Transverse colon (tissue), 4 donors: Measurements from ENCODE around the gene SKOR2. TPM values are rescaled to one million over a fixed set of nuclear protein-coding genes. Genes with fewer than 3 reads are reported as not detected.

Experiments
- DNase-seq: peaks from one replicate; pipeline ENCODE4 v3.0.0-alpha.2; 2019
- H3K27ac ChIP-seq, 4 donors: fragments of 200-600 bp; sonication (generic); 2 replicates each; pipeline ENCODE4 v1.5.1; 2016 to 2018; ENCODE audit warnings: inconsistent platforms in 4 of 4
- H3K27me3 ChIP-seq: fragments of 200-600 bp; sonication (generic); 2 replicates; pipeline ENCODE4 v1.5.1; 2017; ENCODE audit warnings: inconsistent platforms
- H3K36me3 ChIP-seq, 4 donors: fragments of 200-600 bp; sonication (generic); 2 replicates each; pipeline ENCODE4 v1.5.1; 2017 to 2019; ENCODE audit warnings: inconsistent platforms in 4 of 4
- H3K4me1 ChIP-seq, 4 donors: fragments of 200-600 bp; sonication (generic); 2 replicates each; pipeline ENCODE4 v1.5.1; 2017 to 2020; ENCODE audit warnings: inconsistent platforms in 4 of 4
- H3K4me3 ChIP-seq, 4 donors: fragments of 200-600 bp; sonication (generic); 1 replicate in 1 of 4; 2 replicates in 3 of 4; pipeline versions ENCODE4 v1.5.1 to v1.6.1; 2017 to 2019; ENCODE audit warnings: inconsistent platforms in 4 of 4
- H3K9me3 ChIP-seq, 2 donors: fragments of 200-600 bp; sonication (generic); 2 replicates each; pipeline ENCODE4 v1.5.1; 2017 to 2019; ENCODE audit warnings: inconsistent platforms in 2 of 2
- EP300 ChIP-seq: sonication (generic); formaldehyde crosslinking; IDR thresholded peaks from one replicate; pipeline ENCODE4 v1.6.1; 2017; ENCODE audit warnings: antibody characterized with exemption, low read depth
- POLR2A ChIP-seq: fragments of 450-650 bp; IDR thresholded peaks from one replicate; pipeline ENCODE4 v1.6.1; 2016; ENCODE audit warnings: antibody characterized with exemption, mild to moderate bottlenecking, moderate library complexity
- POLR2AphosphoS5 ChIP-seq, 3 donors: sonication (generic); formaldehyde crosslinking; IDR thresholded peaks; one replicate each; pipeline ENCODE4 v1.6.1; 2016; ENCODE audit warnings: antibody characterized with exemption in 3 of 3
- WGBS, 2 donors: methylation state at CpG; one replicate each; pipeline ENCODE4 v1.1.5; 2018; ENCODE audit warnings: low coverage in 1 of 2; 5-methylcytosine and 5-hydroxymethylcytosine counted together
- in situ Hi-C, 4 donors: fragments of 200-750 bp; cut with MboI; loops; one replicate each; pipeline versions ENCODE4 v1.15.0 to v1.15.1; 2017; ENCODE audit warnings: low sequenced_read_pairs in 3 of 4, low pct_ligation_motif_present in 1 of 4, low pct_unique_long_range_greater_than_20kb in 1 of 4
- intact Hi-C: fragments of 100-400 bp; cut with DNase I; formaldehyde crosslinking; loops from one replicate; pipeline ENCODE4 v1.15.1; 2023; ENCODE audit warnings: low total_unique reads
- total RNA-seq, 4 donors: library from RNA; depleted of rRNA; stranded (reverse); fragments of >200 nt; gene quantifications; one replicate each; pipeline ENCODE4 v1.1.0, GENCODE V29; 2016
- TF ChIP-seq, protein P1 (sequence below), 5 experiments: fragments of 200-600 bp in 3 of 5; fragments of 450-650 bp in 2 of 5; sonication (generic) in 3 of 5; IDR thresholded peaks; 1 replicate in 2 of 5; 2 replicates in 3 of 5; pipeline ENCODE4 v1.5.1; 2016 to 2017; ENCODE audit warnings: antibody characterized with exemption in 5 of 5, inconsistent platforms in 3 of 5, mild to moderate bottlenecking in 2 of 5, moderate library complexity in 1 of 5

The SKOR2 gene
- total RNA-seq, 4 donors from 2014 or later: not detected

DNA sequence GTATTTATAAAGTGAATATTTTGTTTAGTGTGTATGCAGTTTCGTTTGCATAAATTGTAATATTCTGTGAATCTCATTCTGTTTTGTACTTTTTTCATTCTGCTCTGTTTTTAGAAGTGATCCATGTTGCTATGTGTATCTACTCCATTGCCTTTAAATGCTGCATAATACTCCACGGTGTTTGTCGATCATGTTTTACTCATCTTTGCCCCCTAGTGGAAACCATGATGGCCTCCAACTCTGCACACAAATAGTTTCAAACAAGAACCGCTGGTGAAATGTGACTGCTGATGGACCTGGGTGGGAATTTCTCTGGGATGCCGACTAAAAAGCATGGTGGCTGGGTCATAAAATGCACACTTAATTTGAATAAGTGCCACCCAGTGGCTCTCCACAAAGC lies 32.0 kb upstream of the SKOR2 start:
- no peak overlapping the region for H3K27ac ChIP-seq
- peaks cover 5% of the 10 kb centered on the region for H3K27me3 ChIP-seq
- TF ChIP-seq POLR2A (no peak), POLR2AphosphoS5 (IDR thresholded peaks at IDR 0.05) (no peak), EP300 (no peak)
- TF ChIP-seq, protein P1, sequence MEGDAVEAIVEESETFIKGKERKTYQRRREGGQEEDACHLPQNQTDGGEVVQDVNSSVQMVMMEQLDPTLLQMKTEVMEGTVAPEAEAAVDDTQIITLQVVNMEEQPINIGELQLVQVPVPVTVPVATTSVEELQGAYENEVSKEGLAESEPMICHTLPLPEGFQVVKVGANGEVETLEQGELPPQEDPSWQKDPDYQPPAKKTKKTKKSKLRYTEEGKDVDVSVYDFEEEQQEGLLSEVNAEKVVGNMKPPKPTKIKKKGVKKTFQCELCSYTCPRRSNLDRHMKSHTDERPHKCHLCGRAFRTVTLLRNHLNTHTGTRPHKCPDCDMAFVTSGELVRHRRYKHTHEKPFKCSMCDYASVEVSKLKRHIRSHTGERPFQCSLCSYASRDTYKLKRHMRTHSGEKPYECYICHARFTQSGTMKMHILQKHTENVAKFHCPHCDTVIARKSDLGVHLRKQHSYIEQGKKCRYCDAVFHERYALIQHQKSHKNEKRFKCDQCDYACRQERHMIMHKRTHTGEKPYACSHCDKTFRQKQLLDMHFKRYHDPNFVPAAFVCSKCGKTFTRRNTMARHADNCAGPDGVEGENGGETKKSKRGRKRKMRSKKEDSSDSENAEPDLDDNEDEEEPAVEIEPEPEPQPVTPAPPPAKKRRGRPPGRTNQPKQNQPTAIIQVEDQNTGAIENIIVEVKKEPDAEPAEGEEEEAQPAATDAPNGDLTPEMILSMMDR (IDR thresholded peaks at IDR 0.05): peak in 4 of 5 experiments; percentile 16 to 33 (median 22)
- intact Hi-C loops (no loop called here), in situ Hi-C loops (no loop called here)
- no peaks in the 10 kb centered on the region for H3K36me3 ChIP-seq
- no peak for DNase-seq
- H3K4me1 ChIP-seq: no peaks in the 10 kb centered on the region
- no peaks in the 10 kb centered on the region for H3K9me3 ChIP-seq
- 33 to 34% methylated on average over 5 of the region's 5 CpGs for WGBS, 2 donors
- H3K4me3 ChIP-seq: no peak overlapping the region

DNA sequence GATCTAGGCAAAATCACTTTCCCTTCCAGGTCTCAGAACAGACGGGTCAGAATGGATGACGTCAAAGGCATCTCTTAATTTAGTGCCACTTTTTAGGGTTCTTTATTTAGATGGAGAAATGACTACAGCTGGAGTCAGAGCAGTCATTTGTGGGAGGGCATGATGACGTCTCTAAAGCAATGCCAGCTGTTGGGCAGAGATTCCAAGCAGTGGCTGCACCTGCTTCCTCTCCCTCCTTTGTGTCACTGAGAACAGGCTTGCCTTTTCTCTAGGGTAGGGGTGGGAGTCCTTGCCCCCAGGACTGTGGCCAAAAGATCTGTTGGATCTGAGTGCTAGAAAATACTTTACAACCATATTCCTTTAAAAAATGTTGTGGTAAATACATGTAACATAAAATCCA lies 28.7 kb upstream of the SKOR2 start:
- H3K36me3 ChIP-seq: no peaks in the 10 kb centered on the region
- in situ Hi-C loops: no loop called here
- intact Hi-C loops: no loop called here
- H3K4me3 ChIP-seq: no peak overlapping the region
- WGBS, 2 donors: 51% methylated on average over 3 of the region's 3 CpGs; no CpG with 5 or more reads in 1 of the 2 donors
- no peaks in the 10 kb centered on the region for H3K4me1 ChIP-seq
- TF ChIP-seq POLR2AphosphoS5 (IDR thresholded peaks at IDR 0.05) (no peak), POLR2A (no peak)
- TF ChIP-seq, protein P1 (IDR thresholded peaks at IDR 0.05): no peak
- no peak for DNase-seq
- H3K27ac ChIP-seq: no peak overlapping the region
- no peaks in the 10 kb centered on the region for H3K9me3 ChIP-seq
- peaks cover 5% of the 10 kb centered on the region for H3K27me3 ChIP-seq

DNA sequence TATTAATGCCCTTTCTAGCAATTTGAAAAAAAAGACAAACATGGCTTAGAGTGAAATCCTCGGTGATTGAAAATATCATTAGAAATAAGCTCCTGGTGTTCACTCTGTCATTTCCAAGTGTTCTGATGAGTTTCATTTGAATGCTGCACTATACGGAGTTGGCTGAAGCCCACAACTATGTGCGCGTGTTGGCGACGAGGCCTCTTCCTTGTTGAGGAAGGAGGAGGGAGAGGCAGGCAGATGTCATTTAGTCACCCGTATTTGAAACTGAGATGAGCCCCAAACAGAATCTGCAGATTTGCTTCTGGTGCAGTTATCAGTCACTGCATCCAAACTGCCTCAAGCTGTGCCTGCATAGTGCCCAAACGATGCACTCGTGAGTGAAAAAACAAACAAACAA lies 23.5 kb upstream of the SKOR2 start:
- TF ChIP-seq EP300 (no peak), POLR2AphosphoS5 (IDR thresholded peaks at IDR 0.05) (no peak), POLR2A (no peak)
- TF ChIP-seq, protein P1 (IDR thresholded peaks at IDR 0.05): no peak
- Histone ChIP-seq H3K27me3 (peaks cover 20% of the 10 kb centered on the region), H3K4me3 (no peak overlapping the region), H3K4me1 (no peaks in the 10 kb centered on the region), H3K36me3 (no peaks in the 10 kb centered on the region), H3K9me3 (no peaks in the 10 kb centered on the region), H3K27ac (no peak overlapping the region)
- in situ Hi-C loops (loop anchor here in 1 of 4 donors (25.0 kb wide), 1 partner anchor 87 kb away; no protein-coding TSS in a partner anchor), intact Hi-C loops (no loop called here)
- no peak for DNase-seq
- WGBS, 2 donors: 38 to 45% methylated on average over 8 to 9 of the region's 9 CpGs

DNA sequence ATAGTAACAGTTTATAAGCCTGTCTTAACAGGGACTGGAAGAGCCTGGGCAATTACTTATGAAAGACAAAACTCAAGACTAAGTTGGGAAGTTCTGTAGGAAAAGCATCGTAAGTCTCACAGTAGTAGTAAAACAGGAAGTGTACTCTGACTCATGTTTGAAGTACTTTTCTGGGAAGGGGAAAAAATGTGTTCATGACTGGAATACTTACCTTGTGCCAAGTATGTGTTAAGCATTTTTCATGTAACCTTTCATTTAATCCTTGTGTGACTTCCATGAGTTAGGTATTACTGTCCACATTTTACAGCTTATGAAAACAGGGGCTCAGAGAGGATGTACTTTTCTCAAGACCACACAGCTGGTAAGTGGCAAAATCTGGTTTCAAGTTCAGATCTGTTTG lies 13.7 kb upstream of the SKOR2 start:
- 15 to 25% methylated on average over 1 of the region's 1 CpG for WGBS, 2 donors
- Histone ChIP-seq H3K36me3 (no peaks in the 10 kb centered on the region), H3K4me3 (no peak overlapping the region), H3K4me1 (peaks cover 0 to 9% (median 0%) of the 10 kb centered on the region in 4 donors), H3K27me3 (peaks cover 64% of the 10 kb centered on the region), H3K27ac (no peak overlapping the region), H3K9me3 (no peaks in the 10 kb centered on the region)
- in situ Hi-C loops (loop anchor here in 1 of 4 donors (25.0 kb wide), 1 partner anchor 97 kb away; no protein-coding TSS in a partner anchor), intact Hi-C loops (no loop called here)
- TF ChIP-seq POLR2A (no peak), POLR2AphosphoS5 (IDR thresholded peaks at IDR 0.05) (no peak), EP300 (no peak)
- TF ChIP-seq, protein P1 (IDR thresholded peaks at IDR 0.05): no peak
- no peak for DNase-seq
